K562 (cell line): Measurements from ENCODE around the gene P2RX5. TPM values are rescaled to one million over a fixed set of nuclear protein-coding genes. Genes with fewer than 3 reads are reported as not detected.
A peak's percentile ranks its signal among the peaks of the same experiment; 100 is the strongest.

Source experiments
- ATAC-seq: fragments of 200-7000 bp; cut with Tn5 transposase; 3 replicates; pipeline ENCODE4 v1.9.1; 2020; ENCODE audit warnings: moderate library complexity
- BruUV-seq: library from RNA; stranded (reverse); fragments of 400-500 nt; replicated peaks from 2 replicates; lab custom pipeline; 2021; lab: Mats Ljungman, UMichigan
- CTCF ChIA-PET: fragments of 300-600 bp; formaldehyde crosslinking; extraction: SDS; loops from one replicate; lab custom pipeline; 2021; ENCODE audit warnings: low intra/inter-chr PET ratio; lab: Yijun Ruan, JAX
- POLR2A ChIA-PET: fragments of 300-600, 350-650 bp; sonication (Branson Sonifier 250); formaldehyde crosslinking; extraction: SDS; loops from one replicate; lab custom pipeline; 2021; ENCODE audit warnings: antibody characterized with exemption, inconsistent platforms; lab: Yijun Ruan, JAX
- DNase-seq, 4 experiments: peaks; one replicate each; pipeline versions ENCODE4 v3.0.0 to v3.0.0-alpha.2; 2011 to 2018; ENCODE audit warnings: low spot score in 3 of 4, mixed read lengths in 3 of 4; ENCODE audit errors: extremely low read depth in 1 of 4
- FAIRE-seq: peaks from 2 replicates; lab custom pipeline; 2011; peaks lifted over from hg19 to GRCh38; lab: Jason Lieb, UNC
- H2AFZ ChIP-seq: 2 replicates; pipeline ENCODE4 v1.6.0; 2011; ENCODE audit warnings: low read depth, low read length, control low read depth, inconsistent platforms
- H3K27ac ChIP-seq: fragments of 200-600 bp; 3 replicates; pipeline ENCODE4 v1.8.0; 2011; ENCODE audit warnings: low read depth, mild to moderate bottlenecking, control low read depth, inconsistent platforms, low read length, moderate library complexity, mixed read lengths; ENCODE audit errors: extremely low read depth
- H3K27me3 ChIP-seq, 2 experiments: fragments of 300-600 bp in 1 of 2; 2 replicates in 1 of 2; 3 replicates in 1 of 2; pipeline versions ENCODE4 v1.6.0 to v1.8.0; 2011; ENCODE audit warnings: inconsistent platforms in 2 of 2, low read length in 2 of 2, mild to moderate bottlenecking in 1 of 2, mixed read lengths in 1 of 2, moderate library complexity in 1 of 2; ENCODE audit not compliant: control insufficient read depth in 2 of 2, insufficient read depth in 2 of 2
- H3K36me3 ChIP-seq: fragments of 300-600 bp; 3 replicates; pipeline ENCODE4 v1.8.0; 2011; ENCODE audit warnings: mild to moderate bottlenecking, low read length, inconsistent platforms; ENCODE audit not compliant: control insufficient read depth, insufficient read depth
- H3K4me1 ChIP-seq, 2 experiments: fragments of 200-600 bp in 1 of 2; replicated peaks in 1 of 2; 2 replicates in 1 of 2; 3 replicates in 1 of 2; pipeline versions ENCODE4 v1.5.1 to v1.8.0; 2011; ENCODE audit warnings: inconsistent platforms in 2 of 2, low read length in 2 of 2, mild to moderate bottlenecking in 1 of 2, mixed read lengths in 1 of 2, moderate library complexity in 1 of 2; ENCODE audit not compliant: control insufficient read depth in 2 of 2, insufficient read depth in 2 of 2
- H3K4me2 ChIP-seq: 2 replicates; pipeline ENCODE4 v1.6.1; 2011; ENCODE audit warnings: low read length, control low read depth, inconsistent platforms, mixed read lengths; ENCODE audit not compliant: insufficient read depth
- H3K4me3 ChIP-seq: fragments of 200-600 bp; sonication (generic), shearing (Covaris generic); 2 replicates; pipeline ENCODE4 v1.5.1; 2016; ENCODE audit warnings: control low read depth, inconsistent platforms
- H3K79me2 ChIP-seq: fragments of 200-600 bp; 3 replicates; pipeline ENCODE4 v1.8.0; 2011; ENCODE audit warnings: low read length, inconsistent platforms; ENCODE audit not compliant: control insufficient read depth, insufficient read depth
- H3K9ac ChIP-seq, 2 experiments: 2 replicates each; pipeline versions ENCODE4 v1.6.0 to v1.6.1; 2011; ENCODE audit warnings: low read depth in 2 of 2, low read length in 2 of 2, control low read depth in 1 of 2, inconsistent platforms in 1 of 2, mild to moderate bottlenecking in 1 of 2, mixed read lengths in 1 of 2; ENCODE audit not compliant: insufficient read depth in 1 of 2
- H3K9me1 ChIP-seq: one replicate; pipeline ENCODE4 v1.6.0; 2011; ENCODE audit warnings: inconsistent platforms, mild to moderate bottlenecking, low read length, moderate library complexity; ENCODE audit not compliant: control insufficient read depth, insufficient read depth
- H3K9me3 ChIP-seq: replicated peaks from 2 replicates; pipeline ENCODE4 v1.5.1; 2011; ENCODE audit warnings: low read depth, low read length, inconsistent platforms; ENCODE audit not compliant: control insufficient read depth, insufficient read depth
- H4K20me1 ChIP-seq: replicated peaks from 2 replicates; pipeline ENCODE4 v1.6.1; 2011; ENCODE audit warnings: low read length, inconsistent platforms, mixed read lengths; ENCODE audit not compliant: control insufficient read depth, insufficient read depth
- BCOR ChIP-seq: fragments of 450-650 bp; IDR thresholded peaks from 2 replicates; pipeline ENCODE4 v1.6.1; 2016
- DNMT1 ChIP-seq: fragments of 450-650 bp; IDR thresholded peaks from 2 replicates; pipeline ENCODE4 v1.6.1; 2016; ENCODE audit warnings: antibody characterized with exemption, mild to moderate bottlenecking
- HDAC6 ChIP-seq: IDR thresholded peaks from 2 replicates; pipeline ENCODE4 v1.6.1; 2012; ENCODE audit warnings: low read depth, mild to moderate bottlenecking, control low read depth, inconsistent platforms, low read length, moderate library complexity
- TFAM ChIP-seq: fragments of 250-450 bp; sonication (Bioruptor Pico); conservative IDR thresholded peaks from 2 replicates; pipeline ENCODE4 v1.5.0; 2021; ENCODE audit warnings: mild to moderate bottlenecking, moderate library complexity
- ZNF12 ChIP-seq: sonication (generic); formaldehyde crosslinking; IDR thresholded peaks from 2 replicates; pipeline ENCODE4 v1.4.0; 2020; ENCODE audit warnings: mild to moderate bottlenecking, missing genetic modification reagents
- ZNF146 ChIP-seq: IDR thresholded peaks from one replicate; pipeline ENCODE4 v1.6.1; 2018; ENCODE audit warnings: missing compliant biosample characterization; ENCODE audit not compliant: unreplicated experiment
- ZNF165 ChIP-seq: fragments of 250-450 bp; sonication (Bioruptor Pico); IDR thresholded peaks from 2 replicates; pipeline ENCODE4 v1.4.0; 2020; ENCODE audit warnings: borderline replicate concordance
- ZNF175 ChIP-seq: fragments of 200-800 bp; sonication (Bioruptor generic); IDR thresholded peaks from 2 replicates; pipeline ENCODE4 v1.6.1; 2016; ENCODE audit warnings: low read depth, mild to moderate bottlenecking, missing genetic modification characterization, missing compliant biosample characterization
- ZNF644 ChIP-seq: fragments of 200-800 bp; sonication (Bioruptor generic); IDR thresholded peaks from 2 replicates; pipeline ENCODE4 v1.6.1; 2016; ENCODE audit warnings: low read depth, missing genetic modification characterization, missing compliant biosample characterization
- WGBS: fragments of 100-300 bp; shearing (Covaris generic); methylation state at CpG from one replicate; pipeline ENCODE4 v1.1.6; 2016; ENCODE audit warnings: low coverage, mixed read lengths; ENCODE audit not compliant: insufficient coverage; ENCODE audit errors: missing lambda C conversion rate; 5-methylcytosine and 5-hydroxymethylcytosine counted together
- in situ Hi-C: fragments of 300-500 bp; cut with MboI; formaldehyde crosslinking; loops from 4 replicates; pipeline ENCODE4 v1.15.0; 2018; ENCODE audit warnings: inconsistent platforms, mixed read lengths
- intact Hi-C: fragments of 100-400 bp; cut with micrococcal nuclease; formaldehyde crosslinking; loops from 2 replicates; pipeline ENCODE4 v1.14.2; 2022
- polyA plus RNA-seq, 8 experiments: library from polyadenylated mRNA; depleted of rRNA in 4 of 8; stranded (reverse) in 5 of 8; unstranded in 3 of 8; fragments of >200 nt; fragmentation: Nextera tagmentation in 2 of 8; fragmentation: Illumina TruSeq in 1 of 8; extraction: Ambion mirVana in 2 of 8; extraction: Trizol in 1 of 8; gene quantifications; 2 replicates each; pipeline versions ENCODE4 v1.2.1 to v1.2.3, GENCODE V29; 2011 to 2014; ENCODE audit warnings: inconsistent platforms in 1 of 8, missing spikeins in 1 of 8
- total RNA-seq, 7 experiments: library from RNA; depleted of rRNA in 6 of 7; stranded (reverse); fragments of >200 nt in 6 of 7; fragmentation: Illumina TruSeq in 2 of 7; extraction: Trizol in 2 of 7; gene quantifications; 2 replicates each; pipeline versions ENCODE4 v1.2.1 to v1.2.3, GENCODE V29; 2011 to 2021; ENCODE audit warnings: low replicate concordance in 1 of 7
- TF ChIP-seq, protein P1 (sequence below): fragments of 450-650 bp; IDR thresholded peaks from 2 replicates; pipeline ENCODE4 v1.6.1; 2017; ENCODE audit warnings: antibody characterized with exemption
- TF ChIP-seq, protein P2 (sequence below), 2 experiments: fragments of 450-650 bp; IDR thresholded peaks; 2 replicates each; pipeline ENCODE4 v1.6.1; 2018; ENCODE audit warnings: mild to moderate bottlenecking in 2 of 2, low read depth in 1 of 2; ENCODE audit not compliant: partially characterized antibody in 2 of 2
- TF ChIP-seq, protein P3 (sequence below): fragments of 250-450 bp; sonication (Bioruptor Pico); IDR thresholded peaks from 2 replicates; pipeline ENCODE4 v1.4.0; 2020; ENCODE audit warnings: mild to moderate bottlenecking, moderate library complexity

P2RX5 gene
- total and polyA plus RNA-seq, 9 of the 15 experiments (the other 6 are each of a cell fraction or from before 2014, with no cell fraction given): 0.31 to 4.0 (median 1.3) TPM

DNA sequence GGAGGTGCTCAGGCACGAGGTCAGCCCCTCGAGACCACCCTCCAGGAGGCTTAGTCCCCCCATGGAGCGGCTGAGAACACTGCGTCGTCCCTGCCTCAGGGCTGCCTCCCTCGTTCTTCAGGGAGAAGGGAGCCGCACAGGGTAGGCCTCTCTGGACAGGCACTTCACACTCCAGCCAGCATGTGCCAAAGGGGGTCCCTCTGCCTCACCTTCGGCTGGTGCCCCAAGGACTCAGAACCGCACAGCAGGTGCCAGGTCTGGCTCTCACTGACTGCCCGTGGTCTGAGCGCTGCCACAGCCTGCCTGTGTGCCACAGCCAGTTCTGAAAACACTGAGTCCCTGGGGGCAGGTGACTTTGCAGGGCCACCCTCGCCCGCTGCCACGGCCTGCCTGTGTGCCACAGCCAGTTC, 7.1 kb downstream of the P2RX5 start (continued):
- TF ChIP-seq HDAC6 (no peak), ZNF175 (CRISPR knock-in tag) (no peak), ZNF644 (tag) (no peak), TFAM (CRISPR knock-in tag) (no peak), ZNF165 (CRISPR knock-in tag) (no peak), DNMT1 (no peak)
- TF ChIP-seq, protein P1, sequence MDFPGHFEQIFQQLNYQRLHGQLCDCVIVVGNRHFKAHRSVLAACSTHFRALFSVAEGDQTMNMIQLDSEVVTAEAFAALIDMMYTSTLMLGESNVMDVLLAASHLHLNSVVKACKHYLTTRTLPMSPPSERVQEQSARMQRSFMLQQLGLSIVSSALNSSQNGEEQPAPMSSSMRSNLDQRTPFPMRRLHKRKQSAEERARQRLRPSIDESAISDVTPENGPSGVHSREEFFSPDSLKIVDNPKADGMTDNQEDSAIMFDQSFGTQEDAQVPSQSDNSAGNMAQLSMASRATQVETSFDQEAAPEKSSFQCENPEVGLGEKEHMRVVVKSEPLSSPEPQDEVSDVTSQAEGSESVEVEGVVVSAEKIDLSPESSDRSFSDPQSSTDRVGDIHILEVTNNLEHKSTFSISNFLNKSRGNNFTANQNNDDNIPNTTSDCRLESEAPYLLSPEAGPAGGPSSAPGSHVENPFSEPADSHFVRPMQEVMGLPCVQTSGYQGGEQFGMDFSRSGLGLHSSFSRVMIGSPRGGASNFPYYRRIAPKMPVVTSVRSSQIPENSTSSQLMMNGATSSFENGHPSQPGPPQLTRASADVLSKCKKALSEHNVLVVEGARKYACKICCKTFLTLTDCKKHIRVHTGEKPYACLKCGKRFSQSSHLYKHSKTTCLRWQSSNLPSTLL: no peak

DNA sequence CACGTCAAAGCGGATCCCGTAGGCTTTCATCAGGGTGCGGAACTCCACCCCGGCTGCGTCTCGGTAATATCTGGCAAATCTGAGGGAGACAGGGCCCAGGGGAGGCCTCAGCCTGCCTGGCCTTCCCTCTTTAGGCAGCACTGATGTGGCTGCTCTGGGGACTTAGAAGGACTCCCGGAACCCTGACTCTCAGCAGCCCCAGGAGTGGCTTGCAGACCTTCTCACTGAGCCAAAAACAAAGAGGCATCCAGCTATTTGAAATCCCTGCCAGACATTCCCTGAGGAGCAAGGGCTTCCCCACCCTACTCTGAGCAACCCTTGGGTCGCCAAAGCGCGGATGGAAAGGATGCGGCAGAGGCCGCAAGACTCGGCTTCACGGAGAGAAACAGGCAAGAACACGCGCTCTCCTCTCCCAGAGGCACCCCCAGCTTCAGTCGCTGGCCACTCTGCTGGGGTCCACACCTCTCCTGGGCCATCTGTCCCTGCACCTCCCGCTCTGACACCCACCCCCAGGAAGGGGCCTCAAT, 7.9 kb downstream of the P2RX5 start:
- Histone ChIP-seq H3K4me2 (no peak overlapping the region), H4K20me1 (no peaks in the 10 kb centered on the region), H3K27ac (no peak overlapping the region), H3K36me3 (no peaks in the 10 kb centered on the region), H2AFZ (no peak overlapping the region), H3K4me3 (no peak overlapping the region), H3K9me3 (no peaks in the 10 kb centered on the region), H3K4me1 (peaks cover 0 to 28% of the 10 kb centered on the region in 2 experiments; a peak in 2 of 5 replicates), H3K79me2 (no peaks in the 10 kb centered on the region), H3K27me3 (no peaks in the 10 kb centered on the region), H3K9ac (no peak overlapping the region), H3K9me1 (no peaks in the 10 kb centered on the region)
- DNase-seq (peak in 2 of 4 experiments; percentile 33), ATAC-seq (peak; percentile 72), FAIRE-seq (no peak)
- no TSS peak for BruUV-seq
- TF ChIP-seq, protein P2, sequence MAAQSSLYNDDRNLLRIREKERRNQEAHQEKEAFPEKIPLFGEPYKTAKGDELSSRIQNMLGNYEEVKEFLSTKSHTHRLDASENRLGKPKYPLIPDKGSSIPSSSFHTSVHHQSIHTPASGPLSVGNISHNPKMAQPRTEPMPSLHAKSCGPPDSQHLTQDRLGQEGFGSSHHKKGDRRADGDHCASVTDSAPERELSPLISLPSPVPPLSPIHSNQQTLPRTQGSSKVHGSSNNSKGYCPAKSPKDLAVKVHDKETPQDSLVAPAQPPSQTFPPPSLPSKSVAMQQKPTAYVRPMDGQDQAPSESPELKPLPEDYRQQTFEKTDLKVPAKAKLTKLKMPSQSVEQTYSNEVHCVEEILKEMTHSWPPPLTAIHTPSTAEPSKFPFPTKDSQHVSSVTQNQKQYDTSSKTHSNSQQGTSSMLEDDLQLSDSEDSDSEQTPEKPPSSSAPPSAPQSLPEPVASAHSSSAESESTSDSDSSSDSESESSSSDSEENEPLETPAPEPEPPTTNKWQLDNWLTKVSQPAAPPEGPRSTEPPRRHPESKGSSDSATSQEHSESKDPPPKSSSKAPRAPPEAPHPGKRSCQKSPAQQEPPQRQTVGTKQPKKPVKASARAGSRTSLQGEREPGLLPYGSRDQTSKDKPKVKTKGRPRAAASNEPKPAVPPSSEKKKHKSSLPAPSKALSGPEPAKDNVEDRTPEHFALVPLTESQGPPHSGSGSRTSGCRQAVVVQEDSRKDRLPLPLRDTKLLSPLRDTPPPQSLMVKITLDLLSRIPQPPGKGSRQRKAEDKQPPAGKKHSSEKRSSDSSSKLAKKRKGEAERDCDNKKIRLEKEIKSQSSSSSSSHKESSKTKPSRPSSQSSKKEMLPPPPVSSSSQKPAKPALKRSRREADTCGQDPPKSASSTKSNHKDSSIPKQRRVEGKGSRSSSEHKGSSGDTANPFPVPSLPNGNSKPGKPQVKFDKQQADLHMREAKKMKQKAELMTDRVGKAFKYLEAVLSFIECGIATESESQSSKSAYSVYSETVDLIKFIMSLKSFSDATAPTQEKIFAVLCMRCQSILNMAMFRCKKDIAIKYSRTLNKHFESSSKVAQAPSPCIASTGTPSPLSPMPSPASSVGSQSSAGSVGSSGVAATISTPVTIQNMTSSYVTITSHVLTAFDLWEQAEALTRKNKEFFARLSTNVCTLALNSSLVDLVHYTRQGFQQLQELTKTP (IDR thresholded peaks at IDR 0.05; ENCODE audit: low read depth in 1 of 2, partially characterized antibody in 2 of 2): no peak
- TF ChIP-seq BCOR (no peak), ZNF12 (CRISPR knock-in tag) (no peak), ZNF146 (CRISPR knock-in tag) (no peak)
- TF ChIP-seq, protein P3, sequence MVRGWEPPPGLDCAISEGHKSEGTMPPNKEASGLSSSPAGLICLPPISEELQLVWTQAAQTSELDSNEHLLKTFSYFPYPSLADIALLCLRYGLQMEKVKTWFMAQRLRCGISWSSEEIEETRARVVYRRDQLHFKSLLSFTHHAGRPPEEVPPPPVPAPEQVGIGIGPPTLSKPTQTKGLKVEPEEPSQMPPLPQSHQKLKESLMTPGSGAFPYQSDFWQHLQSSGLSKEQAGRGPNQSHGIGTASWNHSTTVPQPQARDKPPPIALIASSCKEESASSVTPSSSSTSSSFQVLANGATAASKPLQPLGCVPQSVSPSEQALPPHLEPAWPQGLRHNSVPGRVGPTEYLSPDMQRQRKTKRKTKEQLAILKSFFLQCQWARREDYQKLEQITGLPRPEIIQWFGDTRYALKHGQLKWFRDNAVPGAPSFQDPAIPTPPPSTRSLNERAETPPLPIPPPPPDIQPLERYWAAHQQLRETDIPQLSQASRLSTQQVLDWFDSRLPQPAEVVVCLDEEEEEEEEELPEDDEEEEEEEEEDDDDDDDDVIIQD (CRISPR knock-in tag): no peak
- ChIA-PET CTCF (no interaction called here), POLR2A (interaction anchor here (0.6 kb wide), 1 partner anchor 14 kb away, joined by 3 read pairs; no protein-coding TSS in a partner anchor)
- in situ Hi-C loops: no loop called here
- intact Hi-C loops: loop anchor here (10.0 kb wide), 1 partner anchor 643 kb away; no protein-coding TSS in a partner anchor
- 11% methylated on average over 12 of the region's 19 CpGs for whole genome bisulfite sequencing
